H9 (cell line): ENCODE results near the gene PAFAH1B1. TPM values are rescaled to one million over a fixed set of nuclear protein-coding genes. Genes with fewer than 3 reads are reported as not detected.
"Not testable (repeated sequence)": the region's sequence is repeated elsewhere in the genome, so short reads cannot be mapped to it uniquely, and the experiment has no call there.

ENCODE experiments used
- DNase-seq: peaks from one replicate; pipeline ENCODE4 v3.0.0-alpha.2; 2017
- H2AFZ ChIP-seq: one replicate; pipeline ENCODE4 v1.6.1; 2013; ENCODE audit warnings: mild to moderate bottlenecking, low read length, control low read depth, moderate library complexity
- H2AK5ac ChIP-seq: 2 replicates; pipeline ENCODE4 v1.6.1; 2013; ENCODE audit warnings: low read length, control low read depth, mixed read lengths; ENCODE audit not compliant: insufficient read length
- H2BK120ac ChIP-seq: one replicate; pipeline ENCODE4 v1.6.1; 2013; ENCODE audit warnings: low read depth, mild to moderate bottlenecking, low read length, control low read depth, inconsistent platforms; ENCODE audit not compliant: poor library complexity, severe bottlenecking
- H2BK12ac ChIP-seq: 2 replicates; pipeline ENCODE4 v1.6.1; 2013; ENCODE audit warnings: low read length, control low read depth, mixed read lengths, low read depth; ENCODE audit not compliant: insufficient read length
- H2BK15ac ChIP-seq: 2 replicates; pipeline ENCODE4 v1.6.1; 2013; ENCODE audit warnings: low read depth, low read length, control low read depth
- H2BK20ac ChIP-seq: one replicate; pipeline ENCODE4 v1.6.1; 2013; ENCODE audit warnings: low read depth, mild to moderate bottlenecking, low read length, control low read depth, inconsistent platforms; ENCODE audit not compliant: poor library complexity, severe bottlenecking
- H2BK5ac ChIP-seq: 2 replicates; pipeline ENCODE4 v1.6.1; 2013; ENCODE audit warnings: low read length, control low read depth, mixed read lengths; ENCODE audit not compliant: insufficient read length
- H3K14ac ChIP-seq: 2 replicates; pipeline ENCODE4 v1.6.1; 2013; ENCODE audit warnings: low read length, control low read depth; ENCODE audit not compliant: insufficient read depth
- H3K18ac ChIP-seq: 2 replicates; pipeline ENCODE4 v1.6.1; 2013; ENCODE audit warnings: low read depth, mild to moderate bottlenecking, mixed read lengths, low read length, control low read depth; ENCODE audit not compliant: insufficient read length
- H3K23ac ChIP-seq: 2 replicates; pipeline ENCODE4 v1.6.1; 2013; ENCODE audit warnings: low read length, control low read depth, mixed read lengths, low read depth; ENCODE audit not compliant: insufficient read length
- H3K23me2 ChIP-seq: 2 replicates; pipeline ENCODE4 v1.6.1; 2013; ENCODE audit warnings: low read depth, mild to moderate bottlenecking, mixed read lengths, low read length, control low read depth; ENCODE audit not compliant: insufficient read length, poor library complexity, severe bottlenecking
- H3K27ac ChIP-seq: 2 replicates; pipeline ENCODE4 v1.5.1; 2013; ENCODE audit warnings: low read length, control low read depth, mixed read lengths, low read depth; ENCODE audit not compliant: insufficient read length
- H3K27me3 ChIP-seq: 2 replicates; pipeline ENCODE4 v1.6.1; 2013; ENCODE audit warnings: low read length, control low read depth, inconsistent platforms; ENCODE audit not compliant: insufficient read depth
- H3K4ac ChIP-seq: 2 replicates; pipeline ENCODE4 v1.6.1; 2013; ENCODE audit warnings: low read depth, mild to moderate bottlenecking, control low read depth, inconsistent platforms, low read length, moderate library complexity
- H3K4me1 ChIP-seq: 2 replicates; pipeline ENCODE4 v1.6.1; 2013; ENCODE audit warnings: low read length, control low read depth, inconsistent platforms; ENCODE audit not compliant: insufficient read depth
- H3K4me2 ChIP-seq: 2 replicates; pipeline ENCODE4 v1.6.1; 2013; ENCODE audit warnings: low read length, control low read depth, mixed read lengths; ENCODE audit not compliant: insufficient read length, insufficient read depth
- H3K56ac ChIP-seq: 2 replicates; pipeline ENCODE4 v1.6.1; 2013; ENCODE audit warnings: low read depth, mild to moderate bottlenecking, mixed read lengths, low read length, control low read depth; ENCODE audit not compliant: insufficient read length
- H3K79me1 ChIP-seq: 2 replicates; pipeline ENCODE4 v1.6.1; 2013; ENCODE audit warnings: low read depth, mild to moderate bottlenecking, moderate library complexity, low read length, control low read depth, inconsistent platforms; ENCODE audit not compliant: insufficient read depth, poor library complexity, severe bottlenecking
- H3K79me2 ChIP-seq: 2 replicates; pipeline ENCODE4 v1.6.1; 2013; ENCODE audit warnings: low read length, control low read depth, inconsistent platforms; ENCODE audit not compliant: insufficient read depth
- H3K9ac ChIP-seq: 2 replicates; pipeline ENCODE4 v1.6.1; 2013; ENCODE audit warnings: low read length, control low read depth, mixed read lengths; ENCODE audit not compliant: insufficient read length; ENCODE audit errors: extremely low read depth
- H3K9me3 ChIP-seq: one replicate; pipeline ENCODE4 v1.6.1; 2013; ENCODE audit warnings: low read depth, low read length, inconsistent platforms; ENCODE audit not compliant: control insufficient read depth
- H3T11ph ChIP-seq: one replicate; pipeline ENCODE4 v1.6.1; 2013; ENCODE audit warnings: mild to moderate bottlenecking, low read length, control low read depth, inconsistent platforms
- H4K20me1 ChIP-seq: one replicate; pipeline ENCODE4 v1.6.1; 2013; ENCODE audit not compliant: control insufficient read depth, insufficient read length, insufficient read depth
- H4K5ac ChIP-seq: 2 replicates; pipeline ENCODE4 v1.6.1; 2013; ENCODE audit warnings: low read depth, mild to moderate bottlenecking, mixed read lengths, low read length, control low read depth; ENCODE audit not compliant: insufficient read length
- H4K8ac ChIP-seq: replicated peaks from 2 replicates; pipeline ENCODE4 v1.6.1; 2013; ENCODE audit warnings: low read length, control low read depth, mixed read lengths, low read depth; ENCODE audit not compliant: insufficient read length
- H4K91ac ChIP-seq: 2 replicates; pipeline ENCODE4 v1.6.1; 2013; ENCODE audit warnings: low read depth, mild to moderate bottlenecking, moderate library complexity, mixed read lengths, low read length, control low read depth; ENCODE audit not compliant: insufficient read length
- H3K27ac Mint-ChIP-seq, 3 experiments: 2 replicates in 2 of 3; 3 replicates in 1 of 3; pipeline ENCODE4 v1.8.0; 2020 to 2021; ENCODE audit warnings: mixed read lengths in 3 of 3, mild to moderate bottlenecking in 1 of 3, moderate library complexity in 1 of 3
- H3K27me3 Mint-ChIP-seq: 2 replicates; pipeline ENCODE4 v1.8.0; 2021; ENCODE audit warnings: low read depth, mild to moderate bottlenecking, moderate library complexity, mixed read lengths
- H3K36me3 Mint-ChIP-seq, 3 experiments: 2 replicates in 2 of 3; 3 replicates in 1 of 3; pipeline ENCODE4 v1.8.0; 2020 to 2021; ENCODE audit warnings: low read depth in 3 of 3, mixed read lengths in 3 of 3; ENCODE audit not compliant: insufficient read depth in 1 of 3
- H3K4me1 Mint-ChIP-seq, 2 experiments: 2 replicates each; pipeline ENCODE4 v1.8.0; 2020; ENCODE audit warnings: mixed read lengths in 2 of 2
- H3K4me3 Mint-ChIP-seq, 2 experiments: 2 replicates in 1 of 2; 3 replicates in 1 of 2; pipeline ENCODE4 v1.8.0; 2020 to 2021; ENCODE audit warnings: mild to moderate bottlenecking in 2 of 2, mixed read lengths in 2 of 2, moderate library complexity in 1 of 2
- H3K9me3 Mint-ChIP-seq, 2 experiments: 2 replicates in 1 of 2; 3 replicates in 1 of 2; pipeline ENCODE4 v1.8.0; 2020; ENCODE audit warnings: mild to moderate bottlenecking in 2 of 2, mixed read lengths in 2 of 2, moderate library complexity in 1 of 2
- CTCF ChIP-seq: fragments of 200-600 bp; sonication (generic); conservative IDR thresholded peaks from 3 replicates; pipeline ENCODE4 v1.8.0; 2021; ENCODE audit warnings: antibody characterized with exemption, mild to moderate bottlenecking
- WGBS: extraction: QIAGEN DNeasy Blood & Tissue Kit; methylation state at CpG from one replicate; pipeline ENCODE4 v1.1.7; 2013; ENCODE audit warnings: missing lambda C conversion rate, low lambda C conversion rate, mixed read lengths; ENCODE audit not compliant: insufficient read length; ENCODE audit errors: extremely low coverage; 5-methylcytosine and 5-hydroxymethylcytosine counted together
- total RNA-seq: library from RNA; stranded (reverse); gene quantifications from 2 replicates; pipeline ENCODE4 v1.2.1, GENCODE V29; 2021

PAFAH1B1 gene
- total RNA-seq, 1 experiment from 2014 or later: 134 TPM

- H4K91ac ChIP-seq: no peak overlapping the region
- H3K4me1 Mint-ChIP-seq: peaks cover 13 to 14% of the 10 kb centered on the region in 2 experiments
- H3K27me3 Mint-ChIP-seq: peaks cover 3% of the 10 kb centered on the region; the same call in 1 of the 2 replicates
- H3K14ac ChIP-seq: no peak overlapping the region
- no peaks in the 10 kb centered on the region for H3K23me2 ChIP-seq
- H2BK12ac ChIP-seq: no peak overlapping the region
- no peaks in the 10 kb centered on the region for H3K36me3 Mint-ChIP-seq
- no peak for TF ChIP-seq CTCF
- no peak overlapping the region for H2AFZ ChIP-seq
- H3K79me2 ChIP-seq: no peaks in the 10 kb centered on the region
- H3K27me3 ChIP-seq: no peaks in the 10 kb centered on the region; the same call in 1 of the 2 replicates
- no peak overlapping the region for H3T11ph ChIP-seq
- H2BK15ac ChIP-seq: no peak overlapping the region
- no peak overlapping the region for H2AK5ac ChIP-seq
- H3K18ac ChIP-seq: no peak overlapping the region
- no peak overlapping the region for H3K4me3 Mint-ChIP-seq
- H3K9me3 ChIP-seq: no peaks in the 10 kb centered on the region
- DNase-seq: no peak
- no peak overlapping the region for H3K27ac Mint-ChIP-seq
- H3K56ac ChIP-seq: no peak overlapping the region
- no peak overlapping the region for H2BK120ac ChIP-seq
- H4K20me1 ChIP-seq: no peaks in the 10 kb centered on the region
- H3K4me1 ChIP-seq: no peaks in the 10 kb centered on the region
- H2BK20ac ChIP-seq: no peak overlapping the region
- H4K8ac ChIP-seq: no peak overlapping the region
- H3K9ac ChIP-seq: no peak overlapping the region
- H3K79me1 ChIP-seq: no peaks in the 10 kb centered on the region
- H4K5ac ChIP-seq: no peak overlapping the region
- no peak overlapping the region for H3K4ac ChIP-seq
- H2BK5ac ChIP-seq: no peak overlapping the region
- no peak overlapping the region for H3K23ac ChIP-seq
- no peak overlapping the region for H3K4me2 ChIP-seq
- H3K9me3 Mint-ChIP-seq: no peaks in the 10 kb centered on the region; a peak in 1 of 5 replicates
- WGBS: no CpG with 5 or more reads among the region's 9 CpGs
- H3K27ac ChIP-seq: no peak overlapping the region
These were observed 46.3 kb upstream of the PAFAH1B1 start for GRCh38 chr17:2547176-2547575.

- not testable (repeated sequence) for H4K20me1 ChIP-seq, H3K9ac ChIP-seq, H2AK5ac ChIP-seq, DNase-seq, H3K27ac ChIP-seq, H3K23ac ChIP-seq, H3K79me2 ChIP-seq, H3K18ac ChIP-seq, H3K27me3 Mint-ChIP-seq, H3K27me3 ChIP-seq, H3K4me2 ChIP-seq, H3K4me1 ChIP-seq, H3K23me2 ChIP-seq, H2BK12ac ChIP-seq, H2AFZ ChIP-seq, H3K9me3 Mint-ChIP-seq, H2BK5ac ChIP-seq, H2BK15ac ChIP-seq, H3K14ac ChIP-seq, H3K4me3 Mint-ChIP-seq, H3K56ac ChIP-seq, H2BK20ac ChIP-seq, H3K9me3 ChIP-seq, H3K79me1 ChIP-seq, H2BK120ac ChIP-seq, H4K5ac ChIP-seq, H3T11ph ChIP-seq, H4K8ac ChIP-seq, H3K36me3 Mint-ChIP-seq, H4K91ac ChIP-seq, H3K4ac ChIP-seq
- peak overlapping the region in 1 of 3 experiments; percentile 67; a peak in 1 of 7 replicates for H3K27ac Mint-ChIP-seq
- WGBS: no CpG with 5 or more reads among the region's 9 CpGs
- H3K4me1 Mint-ChIP-seq: peaks cover 14 to 18% of the 10 kb centered on the region in 2 experiments
These were observed 45.4 kb upstream of the PAFAH1B1 start for GRCh38 chr17:2548026-2548425.
